Measurements from ENCODE around the gene NOTUM. TPM values are rescaled to one million over a fixed set of nuclear protein-coding genes. Genes with fewer than 3 reads are reported as not detected.
A peak's percentile ranks its signal among the peaks of the same experiment; 100 is the strongest.

Gene NOTUM
- total RNA-seq, 1 donor from 2014 or later, result 0.60 TPM

- peaks cover 10% of the 10 kb centered on the region for H3K4me1 Mint-ChIP-seq (ENCODE audit: low read depth)
- H3K36me3 Mint-ChIP-seq (ENCODE audit: insufficient read depth), result peaks cover 2% of the 10 kb centered on the region
- H3K9me3 Mint-ChIP-seq (ENCODE audit: low read depth), result no peaks in the 10 kb centered on the region
- H3K27ac Mint-ChIP-seq, result no peak overlapping the region
- H3K4me3 Mint-ChIP-seq (ENCODE audit: low read depth), result no peak overlapping the region
- no peaks in the 10 kb centered on the region for H3K27me3 Mint-ChIP-seq
- TF ChIP-seq, protein P1, sequence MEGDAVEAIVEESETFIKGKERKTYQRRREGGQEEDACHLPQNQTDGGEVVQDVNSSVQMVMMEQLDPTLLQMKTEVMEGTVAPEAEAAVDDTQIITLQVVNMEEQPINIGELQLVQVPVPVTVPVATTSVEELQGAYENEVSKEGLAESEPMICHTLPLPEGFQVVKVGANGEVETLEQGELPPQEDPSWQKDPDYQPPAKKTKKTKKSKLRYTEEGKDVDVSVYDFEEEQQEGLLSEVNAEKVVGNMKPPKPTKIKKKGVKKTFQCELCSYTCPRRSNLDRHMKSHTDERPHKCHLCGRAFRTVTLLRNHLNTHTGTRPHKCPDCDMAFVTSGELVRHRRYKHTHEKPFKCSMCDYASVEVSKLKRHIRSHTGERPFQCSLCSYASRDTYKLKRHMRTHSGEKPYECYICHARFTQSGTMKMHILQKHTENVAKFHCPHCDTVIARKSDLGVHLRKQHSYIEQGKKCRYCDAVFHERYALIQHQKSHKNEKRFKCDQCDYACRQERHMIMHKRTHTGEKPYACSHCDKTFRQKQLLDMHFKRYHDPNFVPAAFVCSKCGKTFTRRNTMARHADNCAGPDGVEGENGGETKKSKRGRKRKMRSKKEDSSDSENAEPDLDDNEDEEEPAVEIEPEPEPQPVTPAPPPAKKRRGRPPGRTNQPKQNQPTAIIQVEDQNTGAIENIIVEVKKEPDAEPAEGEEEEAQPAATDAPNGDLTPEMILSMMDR (IDR thresholded peaks at IDR 0.05; ENCODE audit: unreplicated experiment), result no peak
- no peak for DNase-seq (ENCODE audit: low spot score, unreplicated experiment)
These were observed 54.3 kb downstream of the NOTUM start for GRCh38 chr17:81906476-81907218.

- Mint-ChIP-seq H3K27ac (no peak overlapping the region), H3K36me3 (ENCODE audit: insufficient read depth) (peaks cover 4% of the 10 kb centered on the region), H3K4me3 (ENCODE audit: low read depth) (no peak overlapping the region), H3K9me3 (ENCODE audit: low read depth) (no peaks in the 10 kb centered on the region), H3K4me1 (ENCODE audit: low read depth) (peaks cover 10% of the 10 kb centered on the region), H3K27me3 (peaks cover 6% of the 10 kb centered on the region)
- TF ChIP-seq, protein P1 (IDR thresholded peaks at IDR 0.05; ENCODE audit: unreplicated experiment), result no peak
- DNase-seq (ENCODE audit: low spot score, unreplicated experiment), result no peak
These were observed 55.0 kb downstream of the NOTUM start for GRCh38 chr17:81905993-81906392.

GRCh38 chr17:81905424-81905875, 55.5 kb downstream of the NOTUM start:
- no peak for DNase-seq (ENCODE audit: low spot score, unreplicated experiment)
- Mint-ChIP-seq H3K27ac (no peak overlapping the region), H3K4me3 (ENCODE audit: low read depth) (no peak overlapping the region), H3K9me3 (ENCODE audit: low read depth) (no peaks in the 10 kb centered on the region), H3K36me3 (ENCODE audit: insufficient read depth) (peaks cover 7% of the 10 kb centered on the region), H3K4me1 (ENCODE audit: low read depth) (peaks cover 10% of the 10 kb centered on the region), H3K27me3 (peaks cover 9% of the 10 kb centered on the region)
- TF ChIP-seq, protein P1 (IDR thresholded peaks at IDR 0.05; ENCODE audit: unreplicated experiment), result no peak

GRCh38 chr17:81904600-81905423, 56.2 kb downstream of the NOTUM start:
- Mint-ChIP-seq H3K4me3 (ENCODE audit: low read depth) (no peak overlapping the region), H3K9me3 (ENCODE audit: low read depth) (no peaks in the 10 kb centered on the region), H3K27ac (no peak overlapping the region), H3K27me3 (peaks cover 9% of the 10 kb centered on the region), H3K36me3 (ENCODE audit: insufficient read depth) (peaks cover 12% of the 10 kb centered on the region), H3K4me1 (ENCODE audit: low read depth) (peaks cover 4% of the 10 kb centered on the region)
- peak; percentile 10 for DNase-seq (ENCODE audit: low spot score, unreplicated experiment)
- TF ChIP-seq, protein P1 (IDR thresholded peaks at IDR 0.05; ENCODE audit: unreplicated experiment), result no peak

DNA sequence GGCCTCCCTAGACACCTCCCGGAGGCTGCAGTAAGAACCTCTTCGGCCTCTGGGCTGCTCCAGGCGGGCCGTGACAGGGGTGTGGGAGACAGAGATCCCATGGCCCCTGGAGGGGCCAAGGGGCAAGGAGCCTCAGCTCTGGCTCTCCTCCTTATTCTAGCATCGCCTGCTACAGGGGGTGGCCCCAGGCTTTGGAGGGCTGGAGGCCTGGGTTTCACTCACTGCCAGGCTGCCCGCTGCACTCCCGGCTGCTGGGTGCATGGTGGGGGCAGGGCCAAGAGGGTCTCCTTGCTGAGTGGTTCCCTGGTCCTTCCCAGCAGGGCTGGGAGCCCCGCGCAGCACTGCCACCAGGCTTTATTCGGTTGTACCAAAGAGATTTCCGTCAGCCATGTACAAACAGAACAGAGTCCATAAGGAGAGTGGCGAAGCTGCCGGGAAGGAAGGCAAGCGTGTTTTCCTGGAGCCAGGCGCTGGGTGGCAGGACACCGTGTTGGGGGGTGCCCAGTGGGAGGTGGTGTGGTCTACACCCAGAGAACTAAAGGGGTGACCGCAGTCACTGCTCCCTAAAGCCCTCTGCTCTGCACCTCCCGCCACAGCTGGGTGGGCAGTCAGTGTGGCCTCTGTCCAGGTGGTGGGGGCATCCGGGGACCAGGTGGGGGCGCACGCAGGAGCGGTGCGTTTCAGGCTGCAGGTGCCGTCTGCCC, 56.9 kb downstream of the NOTUM start:
- TF ChIP-seq, protein P1 (IDR thresholded peaks at IDR 0.05; ENCODE audit: unreplicated experiment), result no peak
- peaks cover 9% of the 10 kb centered on the region for H3K27me3 Mint-ChIP-seq
- DNase-seq (ENCODE audit: low spot score, unreplicated experiment), result no peak
- no peak overlapping the region for H3K4me3 Mint-ChIP-seq (ENCODE audit: low read depth)
- H3K9me3 Mint-ChIP-seq (ENCODE audit: low read depth), result no peaks in the 10 kb centered on the region
- no peak overlapping the region for H3K27ac Mint-ChIP-seq
- H3K36me3 Mint-ChIP-seq (ENCODE audit: insufficient read depth), result peaks cover 12% of the 10 kb centered on the region
- H3K4me1 Mint-ChIP-seq (ENCODE audit: low read depth), result no peaks in the 10 kb centered on the region
